ENCODE results near the gene ANKRD12.
A peak's percentile ranks its signal among the peaks of the same experiment; 100 is the strongest.

Gene ANKRD12

GRCh38 chr18:9296233-9297006, 159.8 kb downstream of the ANKRD12 start:
- no peak for DNase-seq

GRCh38 chr18:9297007-9297393, 160.4 kb downstream of the ANKRD12 start:
- no peak for DNase-seq

DNA sequence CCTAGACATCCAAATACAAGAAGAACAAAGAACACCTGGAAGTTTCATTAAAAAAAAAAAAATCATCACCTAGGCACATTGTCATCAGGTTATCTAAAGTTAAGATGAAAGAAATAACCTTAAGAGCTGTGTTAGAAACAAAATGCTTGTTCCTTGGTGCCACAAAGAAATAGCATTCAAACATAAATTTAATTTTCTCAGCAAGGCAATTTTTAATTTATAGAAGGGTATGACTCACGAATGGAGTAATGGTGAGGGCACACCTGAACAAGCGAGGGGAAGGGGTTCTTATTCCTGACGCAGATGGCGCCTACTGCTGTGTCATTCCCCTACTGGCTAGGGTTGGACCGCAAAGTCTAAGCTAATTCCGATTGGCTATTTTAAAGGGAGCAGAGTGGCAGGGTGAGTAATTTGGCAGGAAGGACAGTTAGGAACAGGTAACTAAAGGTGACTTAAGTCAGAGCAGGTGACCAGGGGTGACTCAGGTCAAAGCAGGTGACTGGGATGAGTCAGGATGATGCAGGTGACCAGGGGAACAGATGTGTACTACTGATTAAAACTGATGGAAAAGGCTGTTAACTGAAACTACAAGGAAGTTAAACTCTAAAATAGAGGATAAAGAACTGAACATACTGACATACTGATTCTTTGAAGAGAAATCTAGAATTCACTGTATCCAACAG, 167.9 kb downstream of the ANKRD12 start:
- DNase-seq = no peak

- DNase-seq = no peak
Measured at GRCh38 chr18:9319333-9319732, 182.8 kb downstream of the ANKRD12 start.

DNA sequence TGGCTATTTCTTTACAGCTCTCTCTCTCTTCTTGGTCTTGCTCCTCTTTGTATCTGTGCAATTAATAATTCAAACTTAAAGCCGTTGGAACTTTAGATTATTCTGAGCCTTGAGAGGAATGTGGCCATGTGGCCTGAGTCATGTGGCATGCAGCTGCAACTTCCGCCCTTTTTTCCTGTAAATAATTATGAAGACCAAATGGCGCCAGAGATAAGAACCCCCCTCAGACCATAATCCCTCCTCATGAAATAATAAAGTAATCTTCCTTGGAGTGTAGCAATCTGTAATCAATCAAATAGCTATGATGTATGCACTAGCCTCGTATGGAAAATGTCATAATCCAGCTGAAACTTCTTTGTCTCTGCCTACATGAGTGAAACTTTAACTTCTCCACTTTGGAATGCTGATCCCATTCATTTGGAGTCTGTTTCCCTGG, 184.5 kb downstream of the ANKRD12 start:
- DNase-seq = no peak

GRCh38 chr18:9321736-9322135, 185.2 kb downstream of the ANKRD12 start:
- DNase-seq = no peak

DNA sequence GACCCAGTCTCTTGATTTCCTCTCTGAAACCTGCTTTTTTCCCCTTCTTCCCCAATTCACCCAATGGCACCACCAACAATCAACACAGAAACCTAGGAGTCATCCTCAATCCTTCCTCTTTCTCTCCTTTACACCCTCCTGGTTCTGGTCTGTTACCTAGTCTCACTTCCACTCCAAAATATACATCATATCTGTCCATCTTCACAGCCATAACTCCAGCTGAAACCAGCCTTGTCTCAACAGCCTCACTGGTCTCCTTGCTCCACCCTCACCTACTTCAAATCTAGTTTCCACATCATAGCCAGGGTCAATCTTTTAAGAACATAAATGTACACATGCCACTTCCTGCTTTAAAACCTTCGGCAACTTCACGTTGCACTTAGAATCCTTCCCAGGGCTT, 186.2 kb downstream of the ANKRD12 start:
- DNase-seq = no peak

DNA sequence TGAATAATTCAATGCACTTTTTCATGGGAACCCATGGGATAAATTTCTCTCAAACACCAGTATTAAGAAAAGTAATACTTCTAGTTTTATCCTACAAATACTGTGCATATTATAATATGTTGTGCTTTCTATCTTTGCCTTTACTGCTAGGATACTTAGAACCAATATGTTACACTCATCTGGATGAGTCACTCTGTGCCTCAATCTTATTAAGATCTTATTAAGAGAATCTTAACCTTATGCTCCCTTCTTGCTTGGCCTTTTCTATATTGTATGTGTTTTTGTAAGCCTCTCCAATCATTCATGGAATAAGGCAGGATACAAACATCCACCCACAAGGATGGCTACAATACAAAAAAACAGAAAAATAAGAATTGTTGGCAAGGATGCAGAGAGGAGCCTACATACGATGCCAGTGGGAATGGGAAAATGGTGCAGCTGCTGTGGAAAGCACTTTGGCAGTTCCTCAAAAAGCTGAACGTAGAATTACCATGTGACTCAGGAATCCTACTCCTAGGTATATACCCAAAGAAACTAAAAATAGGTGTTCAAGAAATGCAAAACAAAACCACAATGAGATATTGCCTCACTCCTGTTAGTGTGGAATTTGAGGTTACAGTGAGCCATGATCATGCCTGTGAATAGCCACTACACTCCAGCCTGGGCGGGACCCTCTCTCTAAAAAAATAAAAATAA, 187.3 kb downstream of the ANKRD12 start:
- no peak for DNase-seq

DNA sequence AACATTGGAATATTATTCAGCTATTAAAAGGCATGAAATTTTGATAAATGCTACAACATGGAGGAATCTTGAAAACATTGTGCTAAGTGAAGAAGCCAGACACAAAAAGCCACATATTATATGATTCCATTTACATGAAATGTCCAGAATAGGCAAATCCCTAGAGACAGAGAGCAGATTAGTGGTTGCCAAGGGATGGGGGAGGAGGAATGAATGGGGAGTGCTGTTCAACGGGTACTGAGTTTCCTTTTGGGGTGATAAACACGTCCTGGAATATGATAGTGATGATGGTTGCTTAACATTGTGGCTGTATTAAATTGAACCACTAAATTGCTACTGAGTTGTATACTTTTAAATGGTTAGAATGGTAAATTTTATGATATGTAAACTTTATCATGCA, 189.1 kb downstream of the ANKRD12 start:
- DNase-seq = no peak

GRCh38 chr18:9328776-9329175, 192.2 kb downstream of the ANKRD12 start:
- DNase-seq = no peak

DNA sequence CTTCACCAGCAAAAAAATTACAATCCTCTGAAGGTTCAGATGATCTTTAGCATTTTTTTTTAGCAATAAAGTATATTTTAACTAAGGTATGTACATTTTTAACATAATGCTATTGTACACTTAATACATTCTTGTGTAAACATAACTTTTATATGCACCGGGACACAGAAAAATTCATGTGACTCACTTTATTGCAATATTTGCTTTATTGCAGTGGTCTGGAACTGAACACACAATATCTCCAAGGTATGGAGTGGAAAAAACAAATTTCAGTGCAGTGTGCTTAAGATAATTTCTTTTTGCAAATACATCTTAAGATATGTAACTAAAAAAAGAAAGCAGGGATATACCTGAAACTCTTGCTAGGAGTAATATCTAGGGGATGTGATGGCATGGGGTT, 192.9 kb downstream of the ANKRD12 start:
- DNase-seq = no peak

DNA sequence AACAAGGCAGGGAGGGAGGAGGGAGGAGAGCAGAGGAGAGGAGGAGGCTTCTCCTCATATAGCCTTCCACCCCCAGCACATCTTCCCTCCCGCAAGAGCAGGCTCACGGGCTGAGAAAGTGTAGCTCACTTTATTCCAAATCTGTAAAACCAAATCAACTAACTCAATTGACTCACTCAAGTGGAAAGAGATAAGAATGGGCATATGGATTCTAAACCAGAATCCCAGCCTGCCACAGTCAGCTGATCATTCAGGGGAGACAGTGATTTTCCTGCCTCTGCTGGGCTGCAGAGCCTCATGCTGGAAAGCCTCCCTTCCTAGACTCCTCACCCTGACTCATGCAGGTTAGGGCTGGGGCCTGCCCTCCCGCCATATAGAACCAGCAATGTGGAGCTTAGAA, 193.8 kb downstream of the ANKRD12 start:
- DNase-seq = no peak

- no peak for DNase-seq
Measured at GRCh38 chr18:9333441-9334328, 197.1 kb downstream of the ANKRD12 start.

- DNase-seq = peak; percentile 86 to 90
Measured at GRCh38 chr18:9334329-9334972, 197.9 kb downstream of the ANKRD12 start, which contains the start of gene TWSG1. TWSG1 (plus strand) TSS chr18:9334773; CDS start chr18:9337230, 2,457 bp downstream.

DNA sequence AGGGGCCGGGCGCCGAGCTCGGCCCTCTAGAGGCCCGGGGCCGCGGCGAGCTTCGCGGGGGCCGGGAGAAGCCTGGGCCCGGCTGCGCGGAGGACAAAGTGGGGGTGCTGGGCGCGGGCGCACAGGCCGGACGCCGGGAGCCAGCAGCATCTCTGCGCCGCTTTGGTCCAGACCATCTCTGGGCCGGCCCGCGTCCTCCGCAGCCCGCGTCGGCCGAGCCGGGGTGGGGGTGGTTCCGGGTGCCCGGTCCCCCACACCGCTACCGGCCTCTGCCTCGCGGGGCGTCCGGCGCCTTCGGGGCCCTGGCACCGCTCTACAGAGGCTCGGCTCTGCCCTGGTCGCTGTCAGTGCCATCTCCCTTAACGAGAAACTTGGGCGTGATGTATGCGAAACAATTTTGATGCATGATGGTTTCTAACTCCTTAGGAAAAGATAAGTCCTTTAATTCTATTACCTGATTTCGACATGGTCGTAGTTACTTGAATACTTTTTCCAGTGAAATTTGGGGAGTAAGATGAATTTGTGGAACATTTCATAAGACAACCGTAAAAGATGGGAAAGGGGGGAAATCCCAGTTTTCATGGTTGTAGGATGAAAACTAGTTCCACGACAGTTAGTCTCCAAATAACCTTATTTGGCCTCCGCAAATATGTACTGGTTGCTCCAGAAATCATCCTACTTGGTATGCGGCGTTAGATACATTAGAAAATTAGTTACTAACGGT, 198.6 kb downstream of the ANKRD12 start:
- peak; percentile 26 to 43 for DNase-seq

Data from inflammatory macrophage (primary cell).